ENCODE results near the gene KDM5B.

KDM5B gene

GRCh38 chr1:202844935-202845334 lies 36.7 kb upstream of the KDM5B start (continued):
- no peak for TF ChIP-seq ZBTB44 (tag by site-specific recombination; IDR thresholded peaks at IDR 0.05)
- TF ChIP-seq KLF1 (tag by site-specific recombination; IDR thresholded peaks at IDR 0.05) = no peak
- no peak for TF ChIP-seq ZNF837 (tag by site-specific recombination; IDR thresholded peaks at IDR 0.05)
- TF ChIP-seq ZNF529 (tag by site-specific recombination; IDR thresholded peaks at IDR 0.05; ENCODE audit: insufficient replicate concordance) = no peak
- no peak for TF ChIP-seq ZNF449 (tag by site-specific recombination; IDR thresholded peaks at IDR 0.05)
- no peak for TF ChIP-seq SCRT1 (tag by site-specific recombination; IDR thresholded peaks at IDR 0.05; ENCODE audit: borderline replicate concordance)
- TF ChIP-seq ZNF623 (tag by site-specific recombination; IDR thresholded peaks at IDR 0.05) = no peak
- TF ChIP-seq ZNF19 (tag by site-specific recombination; IDR thresholded peaks at IDR 0.05; ENCODE audit: low read depth) = no peak
- TF ChIP-seq ZNF121 (tag by site-specific recombination; IDR thresholded peaks at IDR 0.05) = no peak
- no peak for TF ChIP-seq ZNF658 (tag by site-specific recombination; IDR thresholded peaks at IDR 0.05)
- no peak for TF ChIP-seq HOXC10 (CRISPR knock-in tag; IDR thresholded peaks at IDR 0.05)

- TF ChIP-seq HOXC10 (CRISPR knock-in tag; IDR thresholded peaks at IDR 0.05) (no peak), ZFHX2 (tag by site-specific recombination; conservative IDR thresholded peaks at IDR 0.05) (0 out of 2 replicates have a peak, but pooled peaks have one; percentile 20), ZNF600 (tag by site-specific recombination; IDR thresholded peaks at IDR 0.05) (no peak), BCL11B (tag by site-specific recombination; IDR thresholded peaks at IDR 0.05; ENCODE audit: low read depth) (no peak), ZNF311 (tag by site-specific recombination; IDR thresholded peaks at IDR 0.05; ENCODE audit: borderline replicate concordance) (no peak), EGR2 (tag by site-specific recombination; IDR thresholded peaks at IDR 0.05; ENCODE audit: low read depth) (0 out of 2 replicates have a peak, but pooled peaks have one; percentile 26), ZSCAN23 (tag by site-specific recombination; IDR thresholded peaks at IDR 0.05) (no peak), REST (tag by site-specific recombination; IDR thresholded peaks at IDR 0.05) (no peak), ZBTB1 (tag by site-specific recombination; IDR thresholded peaks at IDR 0.05) (no peak), SCRT2 (tag by site-specific recombination; IDR thresholded peaks at IDR 0.05) (no peak)
- POLR2A ChIA-PET = no interaction called here
- Histone ChIP-seq H3K27ac (ENCODE audit: extremely low read depth, low read depth, low read length) (no peak overlapping the region), H3K4me3 (ENCODE audit: low read depth, low read length) (no peak overlapping the region), H3K9me3 (ENCODE audit: control insufficient read depth, insufficient read depth, low read depth, low read length) (no peaks in the 10 kb centered on the region), H3K4me1 (ENCODE audit: control insufficient read depth, insufficient read depth, low read length) (no peaks in the 10 kb centered on the region), H3K36me3 (ENCODE audit: control insufficient read depth in 2 of 2, insufficient read depth in 1 of 2, low read length in 2 of 2) (no peaks in the 10 kb centered on the region)
- CTCF ChIA-PET = no interaction called here
Observed at GRCh38 chr1:202844259-202844658, 36.0 kb upstream of the KDM5B start.

Measured in HEK293 (cell line).